Psoas muscle (tissue), 8 donors: Measurements from ENCODE around the gene KCNK3. TPM values are rescaled to one million over a fixed set of nuclear protein-coding genes. Genes with fewer than 3 reads are reported as not detected.

Experiments
- ATAC-seq, 4 donors: fragments of 200-7000 bp; cut with Tn5 transposase; one replicate each; pipeline ENCODE4 v1.9.1; 2020; ENCODE audit warnings: moderate library complexity in 3 of 4, mild to moderate bottlenecking in 2 of 4
- DNase-seq, 2 donors: peaks; one replicate each; pipeline ENCODE4 v3.0.0-alpha.2; 2020
- H3K27ac ChIP-seq: fragments of 200-600 bp; one replicate; pipeline ENCODE4 v1.8.0; 2022
- H3K27me3 ChIP-seq, 3 donors: fragments of 200-600 bp in 1 of 3; one replicate each; pipeline versions ENCODE4 v1.6.1 to v1.8.0; 2013 to 2022; ENCODE audit warnings: low read length in 2 of 3, mild to moderate bottlenecking in 2 of 3, moderate library complexity in 1 of 3; ENCODE audit not compliant: insufficient read depth in 3 of 3
- H3K36me3 ChIP-seq, 2 donors: fragments of 200-600 bp in 1 of 2; one replicate each; pipeline versions ENCODE4 v1.6.1 to v1.8.0; 2013 to 2022; ENCODE audit warnings: low read depth in 1 of 2, mild to moderate bottlenecking in 1 of 2, moderate library complexity in 1 of 2; ENCODE audit not compliant: insufficient read depth in 1 of 2
- H3K4me1 ChIP-seq: fragments of 200-600 bp; one replicate; pipeline ENCODE4 v1.8.0; 2022
- H3K4me3 ChIP-seq: fragments of 200-600 bp; one replicate; pipeline ENCODE4 v1.8.0; 2022; ENCODE audit warnings: mild to moderate bottlenecking
- H3K9me3 ChIP-seq: fragments of 200-600 bp; one replicate; pipeline ENCODE4 v1.8.0; 2022
- WGBS, 3 donors: extraction: QIAGEN DNeasy Blood & Tissue Kit; methylation state at CpG; one replicate each; pipeline versions ENCODE4 v1.1.6 to v1.1.7; 2013; 5-methylcytosine and 5-hydroxymethylcytosine counted together
- intact Hi-C, 2 donors: fragments of 100-400 bp; cut with DNase I; formaldehyde crosslinking; loops; one replicate each; pipeline versions ENCODE4 v1.11.0 to v1.14.2; 2022
- polyA plus RNA-seq, 3 donors: library from polyadenylated mRNA; stranded (reverse); fragments of 200-250 nt; gene quantifications; one replicate each; pipeline ENCODE4 v1.2.3, GENCODE V29; 2013
- total RNA-seq, 4 donors: library from RNA; stranded (reverse); fragmentation: NEBNext Ultra II Directional in 2 of 4; extraction: Animal tissue kit (Norgen Biotek cat#: 25700) in 2 of 4; gene quantifications; one replicate each; pipeline versions ENCODE4 v1.2.1 to v1.2.4, GENCODE V29; 2021 to 2023
- TF ChIP-seq, protein P1 (sequence below): fragments of 200-600 bp; IDR thresholded peaks from one replicate; pipeline ENCODE4 v1.8.0; 2022; ENCODE audit warnings: antibody characterized with exemption
- donor health status: healthy with polysubstance abuse.
- donor health status: DM: no; HTN: no; CAD: no; lungs with moderate emphysema.
- donor health status: Bipolar disorder and iron deficiency.
- donor health status: healthy.
- donor health status: DM: yes; HTN: yes; CAD: no.
- donor health status: DM: no; HTN: no; CAD: no.
- donor health status: DM: no; HTN: no; CAD: no.
- donor health status: DM: yes; HTN: yes; CAD: no.

Gene KCNK3
- total and polyA plus RNA-seq, 7 donors = 0.06 to 2.3 (median 0.15) TPM

DNA sequence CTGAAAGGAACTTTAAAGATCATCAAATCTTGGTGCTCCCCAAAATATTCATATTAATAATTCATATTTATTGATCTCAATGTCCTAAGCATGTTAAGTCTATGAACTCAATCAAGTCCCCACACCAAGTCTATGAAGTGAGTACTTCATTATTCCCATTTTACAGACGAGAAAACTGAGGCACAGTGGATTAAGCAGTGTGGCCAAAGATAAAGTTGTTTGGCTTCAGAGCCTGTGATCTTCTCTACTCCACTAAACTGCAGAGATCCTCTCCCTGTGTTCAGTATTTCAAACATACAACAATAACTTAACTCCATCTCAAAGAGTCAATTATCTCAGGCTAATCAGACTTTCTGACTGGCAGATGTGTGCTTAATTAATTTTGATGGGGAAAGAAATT lies 29.8 kb downstream of the KCNK3 start:
- no peak for ATAC-seq
- peaks cover 37% of the 10 kb centered on the region for H3K4me1 ChIP-seq
- WGBS, 3 donors = 95 to 98% (median 97%) methylated on average over 1 of the region's 1 CpG
- H3K4me3 ChIP-seq = no peak overlapping the region
- no peak for DNase-seq
- intact Hi-C loops = no loop called here
- no peaks in the 10 kb centered on the region for H3K36me3 ChIP-seq
- H3K9me3 ChIP-seq = no peaks in the 10 kb centered on the region
- H3K27ac ChIP-seq = no peak overlapping the region
- TF ChIP-seq, protein P1, sequence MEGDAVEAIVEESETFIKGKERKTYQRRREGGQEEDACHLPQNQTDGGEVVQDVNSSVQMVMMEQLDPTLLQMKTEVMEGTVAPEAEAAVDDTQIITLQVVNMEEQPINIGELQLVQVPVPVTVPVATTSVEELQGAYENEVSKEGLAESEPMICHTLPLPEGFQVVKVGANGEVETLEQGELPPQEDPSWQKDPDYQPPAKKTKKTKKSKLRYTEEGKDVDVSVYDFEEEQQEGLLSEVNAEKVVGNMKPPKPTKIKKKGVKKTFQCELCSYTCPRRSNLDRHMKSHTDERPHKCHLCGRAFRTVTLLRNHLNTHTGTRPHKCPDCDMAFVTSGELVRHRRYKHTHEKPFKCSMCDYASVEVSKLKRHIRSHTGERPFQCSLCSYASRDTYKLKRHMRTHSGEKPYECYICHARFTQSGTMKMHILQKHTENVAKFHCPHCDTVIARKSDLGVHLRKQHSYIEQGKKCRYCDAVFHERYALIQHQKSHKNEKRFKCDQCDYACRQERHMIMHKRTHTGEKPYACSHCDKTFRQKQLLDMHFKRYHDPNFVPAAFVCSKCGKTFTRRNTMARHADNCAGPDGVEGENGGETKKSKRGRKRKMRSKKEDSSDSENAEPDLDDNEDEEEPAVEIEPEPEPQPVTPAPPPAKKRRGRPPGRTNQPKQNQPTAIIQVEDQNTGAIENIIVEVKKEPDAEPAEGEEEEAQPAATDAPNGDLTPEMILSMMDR = no peak
- H3K27me3 ChIP-seq = no peaks in the 10 kb centered on the region

DNA sequence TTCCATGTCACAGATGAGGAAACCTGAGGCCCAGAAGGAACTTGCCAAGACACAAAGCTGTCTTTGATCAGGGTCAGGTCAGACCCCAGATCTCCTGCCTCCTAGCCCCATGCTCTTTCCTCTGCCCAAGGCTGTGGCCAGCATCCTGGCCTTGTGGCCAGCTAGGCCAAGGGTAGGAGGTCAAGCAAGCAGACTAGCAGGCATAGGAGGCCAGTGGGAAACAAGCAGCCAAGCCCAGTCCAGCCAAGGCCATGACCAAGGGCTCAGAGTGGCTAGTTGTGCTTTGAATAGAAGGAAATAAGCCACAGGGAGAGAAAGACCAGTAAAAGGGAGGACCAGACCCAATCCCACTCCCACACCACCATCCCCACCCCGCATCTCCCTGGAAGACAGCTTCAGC lies 30.4 kb downstream of the KCNK3 start:
- H3K27me3 ChIP-seq = no peaks in the 10 kb centered on the region
- TF ChIP-seq, protein P1 = no peak
- no peaks in the 10 kb centered on the region for H3K36me3 ChIP-seq
- peaks cover 37% of the 10 kb centered on the region for H3K4me1 ChIP-seq
- intact Hi-C loops = no loop called here
- WGBS, 3 donors = 97 to 100% methylated on average over 1 of the region's 1 CpG; no CpG with 5 or more reads in 1 of the 3 donors
- no peak overlapping the region for H3K4me3 ChIP-seq
- no peak for DNase-seq
- H3K27ac ChIP-seq = peak overlapping the region; percentile 75
- H3K9me3 ChIP-seq = no peaks in the 10 kb centered on the region
- no peak for ATAC-seq

DNA sequence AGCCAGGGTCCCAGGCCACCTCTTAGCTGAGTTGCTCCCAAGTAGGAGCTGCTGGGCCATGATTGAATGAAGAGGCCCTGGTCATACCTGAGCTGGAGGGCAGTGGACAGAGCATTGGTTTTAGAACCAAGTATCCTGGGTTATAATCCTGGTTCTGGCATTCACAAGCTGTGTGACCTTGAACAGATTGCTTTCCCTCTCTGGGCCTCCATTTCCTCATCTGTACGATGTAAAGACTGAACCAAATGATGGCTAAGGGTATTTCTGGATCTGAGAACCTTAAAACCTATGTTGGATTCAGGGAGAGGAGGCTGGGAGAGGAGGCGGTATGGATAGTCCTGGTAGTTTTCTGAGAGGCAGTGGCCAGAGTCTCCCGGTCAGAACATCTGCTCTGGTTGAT lies 31.0 kb downstream of the KCNK3 start:
- 85 to 88% (median 87%) methylated on average over 3 of the region's 3 CpGs for WGBS, 3 donors
- no peaks in the 10 kb centered on the region for H3K36me3 ChIP-seq
- no peaks in the 10 kb centered on the region for H3K27me3 ChIP-seq
- H3K9me3 ChIP-seq = no peaks in the 10 kb centered on the region
- H3K4me1 ChIP-seq = peaks cover 37% of the 10 kb centered on the region
- no peak for ATAC-seq
- H3K27ac ChIP-seq = peak overlapping the region; percentile 75
- DNase-seq = no peak
- TF ChIP-seq, protein P1 = no peak
- no peak overlapping the region for H3K4me3 ChIP-seq
- intact Hi-C loops = no loop called here

DNA sequence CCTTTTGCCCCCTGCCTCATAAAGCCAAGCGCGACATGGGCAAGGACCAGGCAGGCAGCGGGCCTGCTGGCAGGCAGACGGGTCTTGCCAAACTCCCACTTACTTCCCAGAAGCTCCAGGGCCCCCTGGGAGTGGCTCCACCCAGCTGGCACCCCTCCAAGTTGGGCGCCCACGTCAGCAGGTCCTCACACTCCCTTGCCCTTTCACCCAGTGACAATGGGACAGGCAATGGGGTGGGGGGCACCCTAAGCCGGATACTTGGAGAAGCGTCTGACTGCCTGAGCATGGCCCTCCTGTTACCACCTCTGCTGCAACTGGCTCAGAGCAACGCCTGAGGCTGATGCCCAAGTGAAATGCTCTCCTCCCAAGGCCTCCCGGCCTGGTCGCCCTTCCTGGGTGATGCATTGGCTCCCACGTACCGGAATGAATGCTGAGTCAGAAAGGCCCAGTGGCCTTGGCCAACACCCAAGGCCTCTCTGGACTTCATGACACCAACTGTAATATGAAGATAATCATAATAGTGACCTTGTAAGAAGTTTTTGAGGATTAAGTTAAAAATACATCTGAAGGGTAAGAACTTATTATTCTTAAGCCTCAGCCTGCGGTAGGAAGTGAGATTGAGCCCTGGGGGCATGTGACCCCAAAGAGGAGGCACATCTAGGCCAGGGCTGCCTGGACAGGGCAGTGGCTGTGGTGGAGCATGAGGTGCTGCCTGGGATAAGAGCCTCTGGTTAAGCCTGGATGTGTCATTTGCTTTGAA lies 31.6 kb downstream of the KCNK3 start:
- DNase-seq = peak; percentile 78 to 81
- Histone ChIP-seq H3K9me3 (no peaks in the 10 kb centered on the region), H3K36me3 (no peaks in the 10 kb centered on the region), H3K27me3 (no peaks in the 10 kb centered on the region), H3K4me1 (peaks cover 37% of the 10 kb centered on the region), H3K27ac (peak overlapping the region; percentile 75), H3K4me3 (no peak overlapping the region)
- WGBS, 3 donors = 30 to 45% (median 38%) methylated on average over 14 of the region's 14 CpGs
- intact Hi-C loops = no loop called here
- TF ChIP-seq, protein P1 = no peak
- ATAC-seq = peak; percentile 62 to 72 (median 64)
